GM12891 (cell line): Measurements from ENCODE around the gene IGSF6.
A peak's percentile ranks its signal among the peaks of the same experiment; 100 is the strongest.
"Not testable (repeated sequence)": the region's sequence is repeated elsewhere in the genome, so short reads cannot be mapped to it uniquely, and the experiment has no call there.

Source experiments
- DNase-seq: peaks from one replicate; pipeline ENCODE4 v3.0.0; 2011; ENCODE audit warnings: low spot score; ENCODE audit not compliant: insufficient read length
- FAIRE-seq: peaks from 2 replicates; lab custom pipeline; 2011; peaks lifted over from hg19 to GRCh38; lab: Jason Lieb, UNC
- PAX5 ChIP-seq: IDR thresholded peaks from 2 replicates; pipeline ENCODE4 v1.6.1; 2011; ENCODE audit warnings: low read length, moderate library complexity, mild to moderate bottlenecking; ENCODE audit not compliant: insufficient read depth, severe bottlenecking
- POLR2A ChIP-seq: IDR thresholded peaks from 2 replicates; pipeline ENCODE4 v1.6.1; 2011; ENCODE audit warnings: low read depth, low read length, control low read depth
- POLR2AphosphoS5 ChIP-seq: IDR thresholded peaks from 2 replicates; pipeline ENCODE4 v1.6.1; 2011; ENCODE audit warnings: low read depth, low read length, control low read depth
- POU2F2 ChIP-seq: IDR thresholded peaks from 2 replicates; pipeline ENCODE4 v1.6.1; 2011; ENCODE audit warnings: low read depth, mild to moderate bottlenecking, control low read depth, low read length, moderate library complexity
- SPI1 ChIP-seq: IDR thresholded peaks from 2 replicates; pipeline ENCODE4 v1.6.1; 2011; ENCODE audit warnings: low read depth, low read length, control low read depth
- TAF1 ChIP-seq: IDR thresholded peaks from 2 replicates; pipeline ENCODE4 v1.6.1; 2011; ENCODE audit warnings: low read depth, low read length, control low read depth

Gene IGSF6

DNA sequence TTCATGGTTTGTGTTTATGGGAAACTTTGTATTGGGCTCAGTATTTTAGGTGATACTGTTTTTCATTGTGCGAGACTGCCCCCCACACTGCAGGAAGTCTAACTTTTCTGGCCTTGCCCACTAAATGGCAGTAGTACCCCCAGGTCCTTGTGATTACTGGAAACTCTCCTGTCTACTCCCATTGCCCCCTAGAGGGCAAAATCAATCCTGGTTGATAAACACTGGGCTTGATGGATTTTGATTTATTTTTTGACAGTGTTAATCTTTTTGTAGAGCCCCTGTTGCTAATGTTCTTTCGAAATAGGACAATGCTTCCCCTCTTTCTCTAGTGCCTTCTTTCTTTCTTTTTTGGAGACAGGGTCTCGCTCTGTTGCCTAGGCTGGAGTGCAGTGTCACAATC lies 37.5 kb downstream of the IGSF6 start:
- no peak for TF ChIP-seq POU2F2
- no peak for TF ChIP-seq PAX5
- no peak for TF ChIP-seq SPI1
- TF ChIP-seq TAF1 = no peak
- TF ChIP-seq POLR2AphosphoS5 = no peak
- TF ChIP-seq POLR2A = no peak
- FAIRE-seq = no peak
- DNase-seq = no peak

DNA sequence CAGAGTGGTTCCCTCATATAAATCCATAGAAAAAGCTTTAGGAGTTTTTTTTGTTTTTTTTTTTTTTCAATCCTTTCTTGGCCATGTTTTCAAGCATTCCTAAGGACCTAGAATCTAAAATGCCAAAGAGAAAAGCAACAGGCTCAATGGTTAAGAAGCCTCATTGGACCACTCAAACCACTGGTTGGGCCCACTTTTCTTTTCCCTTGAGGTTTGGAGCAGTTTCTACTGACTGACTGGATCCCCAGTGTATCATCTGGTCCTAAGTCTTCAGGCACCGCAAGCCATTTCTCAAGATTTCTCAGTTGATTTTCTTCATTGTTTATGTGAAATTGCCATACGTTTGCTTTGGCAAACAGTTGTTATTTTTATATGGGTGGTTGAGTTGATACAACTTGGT lies 38.6 kb downstream of the IGSF6 start:
- TF ChIP-seq TAF1 (no peak), POU2F2 (no peak), POLR2A (no peak), PAX5 (no peak), POLR2AphosphoS5 (no peak), SPI1 (no peak)
- no peak for DNase-seq
- no peak for FAIRE-seq

DNA sequence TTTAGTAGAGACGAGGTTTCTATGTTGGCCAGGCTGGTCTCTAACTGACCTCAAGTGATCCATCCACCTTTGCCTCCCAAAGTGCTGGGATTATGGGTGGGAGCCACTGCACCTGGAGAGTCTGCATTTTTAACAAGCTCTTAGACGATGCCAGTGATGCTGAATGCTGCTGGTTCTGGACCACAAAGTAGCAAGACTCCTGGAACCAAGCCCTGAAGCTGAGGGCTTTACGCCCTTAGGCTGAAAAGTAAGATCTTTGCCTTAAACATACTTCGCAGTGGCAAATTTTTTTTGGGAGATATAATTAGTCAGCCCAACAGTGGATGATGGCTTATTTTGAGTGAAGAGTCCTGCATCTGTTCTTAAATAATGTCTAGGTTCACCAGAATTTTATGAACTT lies 39.0 kb downstream of the IGSF6 start:
- no peak for TF ChIP-seq POLR2AphosphoS5
- TF ChIP-seq POU2F2 = no peak
- TF ChIP-seq TAF1 = no peak
- TF ChIP-seq PAX5 = no peak
- TF ChIP-seq POLR2A = no peak
- no peak for TF ChIP-seq SPI1
- FAIRE-seq (no peak), DNase-seq (no peak)

DNA sequence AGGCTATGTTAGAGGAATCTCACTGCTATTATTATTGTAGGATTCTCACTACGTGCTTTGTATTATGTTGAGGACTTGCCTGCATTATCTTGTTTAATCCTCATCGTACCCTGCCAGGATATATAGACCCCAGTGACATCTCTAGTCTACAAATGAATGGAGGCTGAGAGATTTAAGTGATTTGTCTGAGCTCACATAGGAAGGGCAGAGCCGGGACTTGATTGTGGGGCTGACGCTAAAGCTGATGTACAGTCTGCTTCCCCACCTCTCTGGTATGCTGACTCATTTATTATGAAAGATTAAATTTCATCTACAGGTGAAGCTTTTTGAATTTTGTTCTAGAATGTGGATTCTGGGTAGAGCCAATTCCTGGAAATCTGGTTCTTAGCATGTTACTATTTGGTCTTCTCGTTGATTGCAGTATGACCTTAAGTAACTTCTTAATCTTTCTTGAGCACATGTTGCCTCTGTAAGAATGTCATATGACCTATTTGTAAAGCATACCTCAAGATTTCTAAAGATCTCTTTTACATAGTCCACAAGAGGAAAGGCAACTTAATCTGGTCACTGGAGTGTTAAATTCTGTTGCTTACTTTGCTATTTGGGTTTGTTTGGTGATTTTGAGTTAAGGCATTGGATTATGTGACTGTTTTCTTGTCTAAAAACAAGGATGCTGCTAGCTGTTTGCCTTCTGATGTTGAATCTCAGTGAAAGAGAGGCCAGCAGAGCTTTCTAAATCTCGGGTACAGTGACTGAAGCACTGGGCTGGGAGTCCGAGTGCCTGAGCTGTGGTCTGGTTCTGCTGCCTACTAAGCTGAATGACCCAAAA lies 40.6 kb downstream of the IGSF6 start:
- DNase-seq = no peak
- TF ChIP-seq SPI1 = no peak
- TF ChIP-seq PAX5 = no peak
- no peak for TF ChIP-seq POLR2AphosphoS5
- TF ChIP-seq POLR2A = no peak
- no peak for FAIRE-seq

DNA sequence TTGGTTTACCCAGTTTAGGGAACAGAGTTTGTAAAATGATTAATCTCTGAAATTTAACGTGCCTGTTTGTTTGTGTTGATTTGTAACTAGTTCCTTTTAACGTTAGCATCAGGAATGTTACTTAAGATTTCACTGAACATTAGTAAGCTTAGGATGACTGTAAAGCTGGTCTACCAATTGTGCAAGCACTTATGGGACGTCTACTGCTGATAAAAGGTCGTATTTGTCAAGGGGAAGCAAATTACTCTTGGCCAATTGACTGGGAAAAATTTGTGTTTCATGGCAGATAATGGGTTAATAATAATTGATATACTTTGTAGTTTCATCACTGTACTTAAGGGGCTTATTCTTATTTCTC lies 41.2 kb downstream of the IGSF6 start:
- DNase-seq = no peak
- TF ChIP-seq POLR2A = no peak
- no peak for TF ChIP-seq SPI1
- TF ChIP-seq POU2F2 = no peak
- TF ChIP-seq PAX5 = no peak
- no peak for TF ChIP-seq POLR2AphosphoS5
- no peak for TF ChIP-seq TAF1
- FAIRE-seq = no peak

DNA sequence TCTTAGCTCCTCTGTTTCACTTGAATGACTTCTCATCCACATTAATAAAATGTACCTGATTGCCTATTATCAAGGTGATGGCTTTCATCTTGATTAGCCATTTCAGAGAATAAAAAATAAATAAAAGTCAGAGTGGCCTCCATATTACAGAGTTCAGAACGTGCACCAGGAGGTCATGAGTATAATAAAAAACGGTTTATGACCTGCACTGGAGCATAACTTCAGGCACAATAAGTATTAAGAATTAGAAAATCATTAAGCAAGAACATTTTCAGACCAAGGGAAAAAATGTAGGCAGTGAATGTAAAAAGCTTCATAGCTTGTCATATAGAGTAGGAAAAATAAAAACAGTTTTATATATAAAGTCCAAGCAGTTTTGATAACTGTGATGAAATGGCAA lies 41.6 kb downstream of the IGSF6 start:
- DNase-seq (no peak), FAIRE-seq (no peak)
- no peak for TF ChIP-seq POLR2A
- TF ChIP-seq SPI1 = no peak
- TF ChIP-seq POLR2AphosphoS5 = no peak
- TF ChIP-seq PAX5 = no peak
- no peak for TF ChIP-seq TAF1
- no peak for TF ChIP-seq POU2F2

DNA sequence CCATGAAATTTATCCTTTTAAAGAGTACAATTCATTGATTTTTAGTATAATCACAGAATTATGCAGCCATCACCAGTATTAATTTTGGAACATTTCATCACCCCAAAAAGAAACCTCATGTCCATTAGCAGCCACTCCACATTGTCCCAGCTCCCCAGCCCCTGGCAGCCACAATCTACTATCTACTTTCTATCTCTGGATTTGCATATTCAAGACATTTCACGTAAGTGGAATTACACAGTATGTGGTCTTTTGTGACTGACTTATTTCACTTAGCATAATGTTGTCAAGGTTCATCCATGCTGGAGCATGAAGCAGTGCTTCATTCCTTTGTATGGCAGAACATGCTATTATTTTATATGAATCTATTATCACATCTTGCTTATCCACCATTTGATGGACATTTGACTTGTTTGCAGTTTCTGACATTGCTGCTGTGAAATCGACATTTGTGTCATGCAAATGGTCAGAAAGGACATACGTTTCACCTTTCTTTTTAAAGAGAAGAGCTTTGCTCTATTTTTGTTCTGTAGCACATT lies 42.3 kb downstream of the IGSF6 start:
- DNase-seq (no peak), FAIRE-seq (no peak)
- peak; percentile 51; the same call in 1 of the 2 replicates for TF ChIP-seq POU2F2
- no peak for TF ChIP-seq PAX5

DNA sequence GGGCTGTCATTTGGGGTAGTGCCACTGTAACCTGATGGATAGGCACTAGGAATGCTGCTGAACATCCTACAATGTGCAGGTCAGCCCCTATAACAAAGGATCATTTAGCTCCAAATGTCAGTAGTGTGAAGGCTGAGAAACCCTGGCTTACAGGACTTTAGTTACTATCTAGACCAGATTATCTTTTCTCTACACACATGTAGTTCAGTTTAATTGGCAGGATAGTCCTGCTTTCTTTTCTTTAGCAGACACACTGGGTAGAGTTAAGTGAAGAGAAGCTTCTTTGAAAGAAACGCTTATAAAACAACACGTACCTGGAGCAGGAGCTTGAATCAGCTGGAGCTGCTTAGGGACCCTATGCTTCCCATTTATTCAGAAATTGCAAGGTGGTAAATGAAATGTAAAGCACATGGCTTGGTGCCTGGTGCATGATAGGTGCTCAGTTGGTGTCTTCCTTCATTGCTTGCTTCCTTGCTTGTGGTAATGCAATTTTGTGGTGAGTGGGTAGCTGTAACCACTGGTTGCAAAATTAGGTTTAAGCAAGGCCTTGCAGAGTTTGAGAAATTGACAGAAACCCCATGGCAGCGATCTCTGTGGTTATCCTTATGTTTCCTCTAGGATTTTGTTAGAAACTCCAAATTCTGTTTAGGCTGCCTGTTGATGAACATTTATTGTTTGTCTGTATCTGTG lies 43.6 kb downstream of the IGSF6 start:
- DNase-seq (no peak), FAIRE-seq (peak; percentile 38)
- TF ChIP-seq PAX5 (no peak), SPI1 (0 out of 2 replicates have a peak, but pooled peaks have one; percentile 12), POLR2AphosphoS5 (no peak), POLR2A (no peak), POU2F2 (no peak), TAF1 (no peak)

DNA sequence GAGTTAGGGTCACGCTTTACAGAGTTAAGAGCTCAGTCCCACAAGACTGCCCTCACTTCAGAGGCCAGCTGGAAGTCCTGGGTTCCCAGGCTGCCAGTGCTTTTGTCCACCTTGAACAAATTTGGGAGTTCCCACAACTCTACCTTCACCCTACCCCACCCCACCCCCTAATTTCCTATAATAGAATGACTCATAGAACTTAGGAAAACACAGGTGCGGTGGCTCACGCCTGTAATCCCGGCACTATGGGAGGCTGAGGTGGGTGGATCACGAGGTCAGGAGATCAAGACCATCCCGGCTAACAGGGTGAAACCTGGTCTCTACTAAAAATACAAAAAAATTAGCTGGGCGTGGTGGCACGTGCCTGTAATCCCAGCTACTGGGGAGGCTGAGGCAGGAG lies 46.6 kb downstream of the IGSF6 start:
- DNase-seq, FAIRE-seq: not testable (repeated sequence)

DNA sequence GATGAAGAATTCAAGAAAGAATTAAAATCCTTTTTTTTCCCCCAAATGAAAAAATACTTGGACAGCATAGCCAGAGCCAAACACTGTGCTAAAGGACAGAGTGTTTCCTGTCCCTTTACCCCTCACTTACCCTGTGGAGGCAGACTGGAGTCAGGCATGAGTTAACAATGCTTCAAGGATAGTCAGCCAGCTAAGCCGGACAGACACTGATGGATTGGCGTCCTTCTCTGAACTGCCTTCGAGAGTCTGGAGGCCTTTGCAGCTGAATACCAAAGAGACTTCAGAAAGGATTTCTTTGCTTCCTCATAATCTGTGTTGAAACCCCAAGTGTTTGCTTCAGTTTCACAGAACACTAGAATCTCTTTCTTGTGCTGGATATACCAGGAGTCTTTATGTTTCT lies 48.5 kb downstream of the IGSF6 start:
- no peak for TF ChIP-seq SPI1
- no peak for TF ChIP-seq POLR2A
- no peak for TF ChIP-seq POU2F2
- TF ChIP-seq POLR2AphosphoS5 = no peak
- TF ChIP-seq TAF1 = no peak
- TF ChIP-seq PAX5 = no peak
- DNase-seq (no peak), FAIRE-seq (no peak)
